ENCODE data around the gene RAI1.

The RAI1 gene

DNA sequence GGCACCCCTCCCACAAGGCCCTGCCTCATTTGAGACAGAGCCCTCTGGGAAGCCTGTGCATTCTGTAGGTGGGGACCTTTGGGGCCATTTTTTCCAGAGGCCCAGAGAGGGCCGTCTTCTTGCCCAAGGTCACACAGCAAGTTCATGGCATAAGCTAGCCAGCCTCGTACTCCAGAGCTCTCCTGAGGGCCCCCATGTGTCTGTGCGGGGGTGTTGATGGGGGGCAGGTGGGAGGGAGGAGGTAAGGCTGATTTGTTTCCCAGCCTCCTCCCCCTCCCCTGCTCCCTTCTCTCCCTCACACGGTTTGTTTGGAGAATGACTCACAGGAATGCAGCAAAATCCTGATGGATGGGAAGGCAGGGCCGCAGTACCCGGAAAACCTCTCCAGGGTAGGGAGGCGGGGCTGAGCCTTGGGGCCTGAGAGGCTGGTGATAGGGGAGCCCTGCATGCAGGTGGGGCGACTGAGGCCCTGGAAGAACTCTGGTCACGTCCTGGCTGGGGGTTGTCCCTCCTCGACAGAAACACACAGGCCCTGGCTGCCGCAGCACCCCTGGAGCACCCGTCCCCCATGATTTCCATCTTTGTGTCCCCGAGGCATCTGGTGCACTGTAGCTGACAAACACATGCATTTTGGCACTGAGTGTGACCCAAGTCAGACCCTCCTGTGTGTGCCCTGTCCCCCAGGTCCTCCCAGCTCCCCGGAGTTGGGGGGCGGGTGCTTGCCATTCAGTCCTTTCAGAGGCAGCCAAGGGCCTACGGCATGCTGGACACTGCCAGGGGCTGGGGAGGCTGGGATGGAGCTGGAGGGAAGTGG, 29.7 kb downstream of the RAI1 start (continued):
- TF ChIP-seq ZNF560 (tag by site-specific recombination; IDR thresholded peaks at IDR 0.05; ENCODE audit: borderline replicate concordance) (no peak), ZNF341 (tag by site-specific recombination; IDR thresholded peaks at IDR 0.05; ENCODE audit: low read depth) (peak; percentile 62), ZNF114 (tag by site-specific recombination; IDR thresholded peaks at IDR 0.05) (no peak), ZNF335 (tag by site-specific recombination; conservative IDR thresholded peaks at IDR 0.05) (peak; percentile 78), ZNF777 (tag by site-specific recombination; IDR thresholded peaks at IDR 0.05; ENCODE audit: borderline replicate concordance) (no peak), ZNF174 (tag by site-specific recombination; IDR thresholded peaks at IDR 0.05) (no peak), ZNF221 (tag by site-specific recombination; IDR thresholded peaks at IDR 0.05; ENCODE audit: borderline replicate concordance) (no peak), ZNF501 (tag by site-specific recombination; IDR thresholded peaks at IDR 0.05) (no peak), ZNF292 (tag by site-specific recombination; IDR thresholded peaks at IDR 0.05; ENCODE audit: borderline replicate concordance, low read depth) (no peak), ZNF561 (tag by site-specific recombination; IDR thresholded peaks at IDR 0.05; ENCODE audit: borderline replicate concordance) (no peak), ZNF311 (tag by site-specific recombination; IDR thresholded peaks at IDR 0.05; ENCODE audit: borderline replicate concordance) (no peak), ZNF324 (tag by site-specific recombination; IDR thresholded peaks at IDR 0.05) (0 out of 2 replicates have a peak, but pooled peaks have one; percentile 24), ZBTB7A (tag by site-specific recombination; IDR thresholded peaks at IDR 0.05; ENCODE audit: low read depth) (no peak), ZNF394 (tag by site-specific recombination; IDR thresholded peaks at IDR 0.05; ENCODE audit: borderline replicate concordance) (no peak), ZNF169 (tag by site-specific recombination; IDR thresholded peaks at IDR 0.05) (no peak), ZBTB1 (tag by site-specific recombination; IDR thresholded peaks at IDR 0.05) (no peak), BCL11B (tag by site-specific recombination; IDR thresholded peaks at IDR 0.05; ENCODE audit: low read depth) (no peak), ZFHX2 (tag by site-specific recombination; conservative IDR thresholded peaks at IDR 0.05) (peak; percentile 91), ZIC2 (tag by site-specific recombination; IDR thresholded peaks at IDR 0.05) (no peak), ZNF211 (tag by site-specific recombination; IDR thresholded peaks at IDR 0.05; ENCODE audit: low read depth) (no peak), OSR2 (tag by site-specific recombination; IDR thresholded peaks at IDR 0.05) (no peak), SP2 (tag by site-specific recombination; IDR thresholded peaks at IDR 0.05) (peak; percentile 62), ZNF549 (tag by site-specific recombination; IDR thresholded peaks at IDR 0.05) (no peak), ZNF776 (tag by site-specific recombination; IDR thresholded peaks at IDR 0.05; ENCODE audit: borderline replicate concordance) (no peak), ZNF707 (tag by site-specific recombination; IDR thresholded peaks at IDR 0.05) (no peak), TCF7L2 (IDR thresholded peaks at IDR 0.05; ENCODE audit: borderline replicate concordance, low read depth, low read length) (no peak), ZNF19 (tag by site-specific recombination; IDR thresholded peaks at IDR 0.05; ENCODE audit: low read depth) (no peak)
- TF ChIP-seq, protein P1, sequence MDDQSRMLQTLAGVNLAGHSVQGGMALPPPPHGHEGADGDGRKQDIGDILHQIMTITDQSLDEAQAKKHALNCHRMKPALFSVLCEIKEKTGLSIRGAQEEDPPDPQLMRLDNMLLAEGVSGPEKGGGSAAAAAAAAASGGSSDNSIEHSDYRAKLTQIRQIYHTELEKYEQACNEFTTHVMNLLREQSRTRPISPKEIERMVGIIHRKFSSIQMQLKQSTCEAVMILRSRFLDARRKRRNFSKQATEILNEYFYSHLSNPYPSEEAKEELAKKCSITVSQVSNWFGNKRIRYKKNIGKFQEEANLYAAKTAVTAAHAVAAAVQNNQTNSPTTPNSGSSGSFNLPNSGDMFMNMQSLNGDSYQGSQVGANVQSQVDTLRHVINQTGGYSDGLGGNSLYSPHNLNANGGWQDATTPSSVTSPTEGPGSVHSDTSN (CRISPR knock-in tag; IDR thresholded peaks at IDR 0.05): no peak
- TF ChIP-seq, protein P2, sequence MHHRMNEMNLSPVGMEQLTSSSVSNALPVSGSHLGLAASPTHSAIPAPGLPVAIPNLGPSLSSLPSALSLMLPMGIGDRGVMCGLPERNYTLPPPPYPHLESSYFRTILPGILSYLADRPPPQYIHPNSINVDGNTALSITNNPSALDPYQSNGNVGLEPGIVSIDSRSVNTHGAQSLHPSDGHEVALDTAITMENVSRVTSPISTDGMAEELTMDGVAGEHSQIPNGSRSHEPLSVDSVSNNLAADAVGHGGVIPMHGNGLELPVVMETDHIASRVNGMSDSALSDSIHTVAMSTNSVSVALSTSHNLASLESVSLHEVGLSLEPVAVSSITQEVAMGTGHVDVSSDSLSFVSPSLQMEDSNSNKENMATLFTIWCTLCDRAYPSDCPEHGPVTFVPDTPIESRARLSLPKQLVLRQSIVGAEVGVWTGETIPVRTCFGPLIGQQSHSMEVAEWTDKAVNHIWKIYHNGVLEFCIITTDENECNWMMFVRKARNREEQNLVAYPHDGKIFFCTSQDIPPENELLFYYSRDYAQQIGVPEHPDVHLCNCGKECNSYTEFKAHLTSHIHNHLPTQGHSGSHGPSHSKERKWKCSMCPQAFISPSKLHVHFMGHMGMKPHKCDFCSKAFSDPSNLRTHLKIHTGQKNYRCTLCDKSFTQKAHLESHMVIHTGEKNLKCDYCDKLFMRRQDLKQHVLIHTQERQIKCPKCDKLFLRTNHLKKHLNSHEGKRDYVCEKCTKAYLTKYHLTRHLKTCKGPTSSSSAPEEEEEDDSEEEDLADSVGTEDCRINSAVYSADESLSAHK (tag by site-specific recombination; IDR thresholded peaks at IDR 0.05): no peak
- TF ChIP-seq, protein P3, sequence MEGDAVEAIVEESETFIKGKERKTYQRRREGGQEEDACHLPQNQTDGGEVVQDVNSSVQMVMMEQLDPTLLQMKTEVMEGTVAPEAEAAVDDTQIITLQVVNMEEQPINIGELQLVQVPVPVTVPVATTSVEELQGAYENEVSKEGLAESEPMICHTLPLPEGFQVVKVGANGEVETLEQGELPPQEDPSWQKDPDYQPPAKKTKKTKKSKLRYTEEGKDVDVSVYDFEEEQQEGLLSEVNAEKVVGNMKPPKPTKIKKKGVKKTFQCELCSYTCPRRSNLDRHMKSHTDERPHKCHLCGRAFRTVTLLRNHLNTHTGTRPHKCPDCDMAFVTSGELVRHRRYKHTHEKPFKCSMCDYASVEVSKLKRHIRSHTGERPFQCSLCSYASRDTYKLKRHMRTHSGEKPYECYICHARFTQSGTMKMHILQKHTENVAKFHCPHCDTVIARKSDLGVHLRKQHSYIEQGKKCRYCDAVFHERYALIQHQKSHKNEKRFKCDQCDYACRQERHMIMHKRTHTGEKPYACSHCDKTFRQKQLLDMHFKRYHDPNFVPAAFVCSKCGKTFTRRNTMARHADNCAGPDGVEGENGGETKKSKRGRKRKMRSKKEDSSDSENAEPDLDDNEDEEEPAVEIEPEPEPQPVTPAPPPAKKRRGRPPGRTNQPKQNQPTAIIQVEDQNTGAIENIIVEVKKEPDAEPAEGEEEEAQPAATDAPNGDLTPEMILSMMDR (tag by site-specific recombination; IDR thresholded peaks at IDR 0.05): no peak
- TF ChIP-seq, protein P4, sequence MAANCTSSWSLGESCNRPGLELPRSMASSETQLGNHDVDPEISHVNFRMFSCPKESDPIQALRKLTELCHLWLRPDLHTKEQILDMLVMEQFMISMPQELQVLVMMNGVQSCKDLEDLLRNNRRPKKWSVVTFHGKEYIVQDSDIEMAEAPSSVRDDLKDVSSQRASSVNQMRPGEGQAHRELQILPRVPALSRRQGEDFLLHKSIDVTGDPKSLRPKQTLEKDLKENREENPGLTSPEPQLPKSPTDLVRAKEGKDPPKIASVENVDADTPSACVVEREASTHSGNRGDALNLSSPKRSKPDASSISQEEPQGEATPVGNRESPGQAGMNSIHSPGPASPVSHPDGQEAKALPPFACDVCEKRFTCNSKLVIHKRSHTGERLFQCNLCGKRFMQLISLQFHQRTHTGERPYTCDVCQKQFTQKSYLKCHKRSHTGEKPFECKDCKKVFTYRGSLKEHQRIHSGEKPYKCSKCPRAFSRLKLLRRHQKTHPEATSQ (tag by site-specific recombination; IDR thresholded peaks at IDR 0.05): no peak
- TF ChIP-seq, protein P5, sequence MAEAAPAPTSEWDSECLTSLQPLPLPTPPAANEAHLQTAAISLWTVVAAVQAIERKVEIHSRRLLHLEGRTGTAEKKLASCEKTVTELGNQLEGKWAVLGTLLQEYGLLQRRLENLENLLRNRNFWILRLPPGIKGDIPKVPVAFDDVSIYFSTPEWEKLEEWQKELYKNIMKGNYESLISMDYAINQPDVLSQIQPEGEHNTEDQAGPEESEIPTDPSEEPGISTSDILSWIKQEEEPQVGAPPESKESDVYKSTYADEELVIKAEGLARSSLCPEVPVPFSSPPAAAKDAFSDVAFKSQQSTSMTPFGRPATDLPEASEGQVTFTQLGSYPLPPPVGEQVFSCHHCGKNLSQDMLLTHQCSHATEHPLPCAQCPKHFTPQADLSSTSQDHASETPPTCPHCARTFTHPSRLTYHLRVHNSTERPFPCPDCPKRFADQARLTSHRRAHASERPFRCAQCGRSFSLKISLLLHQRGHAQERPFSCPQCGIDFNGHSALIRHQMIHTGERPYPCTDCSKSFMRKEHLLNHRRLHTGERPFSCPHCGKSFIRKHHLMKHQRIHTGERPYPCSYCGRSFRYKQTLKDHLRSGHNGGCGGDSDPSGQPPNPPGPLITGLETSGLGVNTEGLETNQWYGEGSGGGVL (tag by site-specific recombination; IDR thresholded peaks at IDR 0.05): peak; percentile 98

Data from HEK293 (cell line).